Heart left ventricle (tissue), 16 donors: ENCODE measurements around the gene RBMS2. TPM values are rescaled to one million over a fixed set of nuclear protein-coding genes. Genes with fewer than 3 reads are reported as not detected.
A peak's percentile ranks its signal among the peaks of the same experiment; 100 is the strongest.

ENCODE experiments used
- ATAC-seq, 4 donors: fragments of 200-7000 bp; cut with Tn5 transposase; one replicate each; pipeline ENCODE4 v1.9.1; 2020 to 2022; ENCODE audit warnings: moderate library complexity in 4 of 4, mild to moderate bottlenecking in 3 of 4, moderate number of reproducible peaks in 1 of 4
- DNase-seq, 5 donors: peaks; one replicate each; pipeline ENCODE4 v3.0.0-alpha.2; 2020
- H3K27ac ChIP-seq, 12 donors: fragments of 200-600 bp; sonication (generic) in 4 of 12; one replicate each; pipeline versions ENCODE4 v1.5.0 to v1.8.0; 2016 to 2022; ENCODE audit warnings: mild to moderate bottlenecking in 2 of 12
- H3K27me3 ChIP-seq, 9 donors: fragments of 200-600 bp; sonication (generic) in 2 of 9; one replicate each; pipeline versions ENCODE4 v1.5.1 to v1.8.0; 2016 to 2022; ENCODE audit warnings: mild to moderate bottlenecking in 3 of 9
- H3K36me3 ChIP-seq, 9 donors: fragments of 200-600 bp; sonication (generic) in 2 of 9; one replicate each; pipeline versions ENCODE4 v1.5.0 to v1.8.0; 2018 to 2022; ENCODE audit warnings: mild to moderate bottlenecking in 2 of 9
- H3K4me1 ChIP-seq, 12 donors: fragments of 200-600 bp; sonication (generic) in 4 of 12; one replicate each; pipeline versions ENCODE4 v1.5.0 to v1.8.0; 2016 to 2022; ENCODE audit warnings: mild to moderate bottlenecking in 3 of 12
- H3K4me3 ChIP-seq, 12 donors: fragments of 200-600 bp; sonication (generic) in 4 of 12; one replicate each; pipeline versions ENCODE4 v1.5.0 to v1.8.0; 2017 to 2022; ENCODE audit warnings: mild to moderate bottlenecking in 9 of 12, moderate library complexity in 4 of 12
- H3K9me3 ChIP-seq, 12 donors: fragments of 200-600 bp; sonication (generic) in 4 of 12; one replicate each; pipeline versions ENCODE4 v1.5.0 to v1.8.0; 2016 to 2022; ENCODE audit warnings: mild to moderate bottlenecking in 1 of 12
- POLR2A ChIP-seq, 2 donors: fragments of 450-650 bp; IDR thresholded peaks; one replicate each; pipeline ENCODE4 v1.6.1; 2017; ENCODE audit warnings: antibody characterized with exemption in 2 of 2, mild to moderate bottlenecking in 2 of 2, moderate library complexity in 2 of 2
- WGBS, 4 donors: extraction: QIAGEN DNeasy Blood & Tissue Kit in 2 of 4; methylation state at CpG; one replicate each; pipeline versions ENCODE4 v1.1.5 to v1.1.7; 2013 to 2018; 5-methylcytosine and 5-hydroxymethylcytosine counted together
- intact Hi-C, 10 donors: fragments of 100-400 bp; cut with DNase I; formaldehyde crosslinking; loops; one replicate each; pipeline versions ENCODE4 v1.11.1 to v1.14.2; 2022
- polyA plus RNA-seq, 2 donors: library from polyadenylated mRNA; stranded (reverse); fragments of 200-250 nt; gene quantifications; one replicate each; pipeline ENCODE4 v1.2.3, GENCODE V29; 2013
- total RNA-seq, 9 donors: library from RNA; depleted of rRNA in 2 of 9; stranded (reverse); fragments of >200 nt in 2 of 9; fragmentation: NEBNext Ultra II Directional in 3 of 9; extraction: Animal tissue kit (Norgen Biotek cat#: 25700) in 3 of 9; gene quantifications; one replicate each; pipeline versions ENCODE4 v1.1.0 to v1.2.4, GENCODE V29; 2016 to 2023
- TF ChIP-seq, protein P1 (sequence below), 12 donors: fragments of 200-600 bp; sonication (generic) in 4 of 12; IDR thresholded peaks; one replicate each; pipeline versions ENCODE4 v1.5.0 to v1.8.0; 2018 to 2022; ENCODE audit warnings: antibody characterized with exemption in 12 of 12, mild to moderate bottlenecking in 5 of 12
- donor health status: ischemic (EF 13 %, LVEDD 7.1; RV severe dilation, severe dysfunction).
- donor health status: healthy with polysubstance abuse.
- donor health status: DM: no; HTN: yes; CAD: no.
- donor health status: DM: no; HTN: no; CAD: no.
- donor health status: ischemic (EF 25% LVEDD 6.9; RV normal size, moderate dysfunction).
- donor health status: ischemic (EF 25% LVEDD 5.7; RV mildly dilated, moderate dysfunction).
- donor health status: healthy.
- donor health status: DM: yes; HTN: yes; CAD: no.
- donor health status: ischemic (EF 35%, LVEDD 5.7; RV mildly dilated, moderate dysfunction).
- donor health status: nonischemic (EF 11% LVEDD 7.7; RV severe dilation, severe dysfunction).
- donor health status: DM: yes; HTN: yes; CAD: no.
- donor health status: PGD.
- donor health status: ischemic (EF 29% LVEDD 5.4; RV normal size, mild dysfunction).
- donor health status: nonischemic (EF 23%, LVEDD 6.1; RV moderate dilation, normal function).

RBMS2 gene
- total and polyA plus RNA-seq, 11 donors: 8.8 to 37.3 (median 29.1) TPM

DNA sequence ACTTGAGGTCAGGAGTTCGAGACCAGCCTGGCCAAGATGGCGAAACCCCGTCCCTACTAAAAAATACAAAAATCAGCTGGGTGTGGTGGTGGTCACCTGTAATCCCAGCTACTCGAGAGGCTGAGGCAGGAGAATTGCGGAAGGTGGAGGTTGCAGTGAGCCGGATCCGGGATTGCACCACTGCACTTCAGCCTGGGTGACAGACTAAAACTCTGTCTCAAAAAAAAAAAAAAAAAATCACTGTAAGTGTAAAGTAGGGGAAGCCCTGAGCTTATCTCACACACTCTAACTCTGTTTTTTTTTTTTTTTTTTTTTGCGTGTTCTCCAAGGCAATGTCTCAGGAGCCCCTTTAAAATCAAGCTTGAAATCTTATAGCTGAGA is 421 bp upstream of the RBMS2 start:
- no peaks in the 10 kb centered on the region for H3K9me3 ChIP-seq
- H3K4me1 ChIP-seq: peaks cover 0 to 68% (median 39%) of the 10 kb centered on the region in 12 donors
- intact Hi-C loops: loop anchor here in 6 of 10 donors (1.0 to 5.0 kb wide), 6 partner anchors 44 to 116 kb away; partner anchors contain the start of gene BAZ2A (in 1 of the 6)
- DNase-seq: peak in 1 of 5 donors; percentile 51
- peak overlapping the region; percentile 19 to 83 (median 67) for H3K4me3 ChIP-seq
- TF ChIP-seq, protein P1, sequence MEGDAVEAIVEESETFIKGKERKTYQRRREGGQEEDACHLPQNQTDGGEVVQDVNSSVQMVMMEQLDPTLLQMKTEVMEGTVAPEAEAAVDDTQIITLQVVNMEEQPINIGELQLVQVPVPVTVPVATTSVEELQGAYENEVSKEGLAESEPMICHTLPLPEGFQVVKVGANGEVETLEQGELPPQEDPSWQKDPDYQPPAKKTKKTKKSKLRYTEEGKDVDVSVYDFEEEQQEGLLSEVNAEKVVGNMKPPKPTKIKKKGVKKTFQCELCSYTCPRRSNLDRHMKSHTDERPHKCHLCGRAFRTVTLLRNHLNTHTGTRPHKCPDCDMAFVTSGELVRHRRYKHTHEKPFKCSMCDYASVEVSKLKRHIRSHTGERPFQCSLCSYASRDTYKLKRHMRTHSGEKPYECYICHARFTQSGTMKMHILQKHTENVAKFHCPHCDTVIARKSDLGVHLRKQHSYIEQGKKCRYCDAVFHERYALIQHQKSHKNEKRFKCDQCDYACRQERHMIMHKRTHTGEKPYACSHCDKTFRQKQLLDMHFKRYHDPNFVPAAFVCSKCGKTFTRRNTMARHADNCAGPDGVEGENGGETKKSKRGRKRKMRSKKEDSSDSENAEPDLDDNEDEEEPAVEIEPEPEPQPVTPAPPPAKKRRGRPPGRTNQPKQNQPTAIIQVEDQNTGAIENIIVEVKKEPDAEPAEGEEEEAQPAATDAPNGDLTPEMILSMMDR (IDR thresholded peaks at IDR 0.05): no peak
- TF ChIP-seq POLR2A (IDR thresholded peaks at IDR 0.05): no peak
- ATAC-seq: peak in 2 of 4 donors; percentile 8 to 36
- no peaks in the 10 kb centered on the region for H3K27me3 ChIP-seq
- 30 to 49% (median 44%) methylated on average over 8 of the region's 8 CpGs for WGBS, 4 donors
- H3K27ac ChIP-seq: peak overlapping the region; percentile 85 to 97 (median 91)
- peaks cover 0 to 6% (median 0%) of the 10 kb centered on the region in 9 donors for H3K36me3 ChIP-seq

DNA sequence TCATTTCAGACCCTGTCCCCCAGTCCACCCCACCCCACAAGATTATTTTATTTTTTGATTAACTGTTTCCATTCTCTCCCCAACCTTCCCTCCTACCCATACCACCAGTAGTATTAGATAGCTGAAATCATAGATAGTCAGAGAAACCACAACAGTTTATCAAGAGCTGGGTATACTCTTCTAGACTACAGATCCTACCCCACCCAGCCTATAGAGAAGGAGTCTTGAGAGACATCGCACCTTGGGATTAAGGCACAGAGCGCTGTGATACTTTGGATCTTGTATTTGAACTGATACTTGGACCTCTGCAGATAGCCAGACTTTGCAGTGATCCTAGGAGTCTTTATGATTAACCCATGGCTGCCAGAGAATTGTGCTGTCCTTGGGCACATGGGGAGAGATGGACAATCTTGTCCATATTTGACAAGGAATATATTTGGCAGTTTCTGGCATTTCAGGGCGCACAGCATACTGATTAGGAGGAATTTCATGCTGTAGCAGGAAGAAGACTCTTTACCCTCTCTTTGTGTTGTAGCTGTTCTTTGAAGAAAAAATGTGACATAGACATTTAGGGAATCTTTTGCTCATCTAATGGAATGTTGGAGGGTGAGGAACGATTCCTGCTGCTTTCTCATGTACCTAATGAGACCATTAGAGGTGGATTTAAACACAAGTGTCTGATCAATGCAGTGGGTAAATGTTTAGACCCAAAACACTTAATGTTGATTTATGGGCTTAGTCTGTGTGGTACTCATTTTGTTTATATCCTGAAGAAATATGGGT is 982 bp downstream of the RBMS2 start:
- Histone ChIP-seq H3K9me3 (no peaks in the 10 kb centered on the region), H3K4me1 (peaks cover 0 to 80% (median 49%) of the 10 kb centered on the region in 12 donors), H3K27me3 (no peaks in the 10 kb centered on the region), H3K4me3 (peak overlapping the region; percentile 31 to 83 (median 67)), H3K27ac (peak overlapping the region; percentile 85 to 97 (median 92)), H3K36me3 (peaks cover 0 to 6% (median 0%) of the 10 kb centered on the region in 9 donors)
- intact Hi-C loops: loop anchor here in 6 of 10 donors (2.0 to 5.0 kb wide), 4 partner anchors 42 to 115 kb away; partner anchors contain the start of gene BAZ2A (in 2 of the 6)
- DNase-seq (no peak), ATAC-seq (peak in 1 of 4 donors; percentile 1)
- TF ChIP-seq POLR2A (IDR thresholded peaks at IDR 0.05): no peak
- TF ChIP-seq, protein P1 (IDR thresholded peaks at IDR 0.05): no peak
- 10 to 19% (median 14%) methylated on average over 4 of the region's 4 CpGs for WGBS, 4 donors

DNA sequence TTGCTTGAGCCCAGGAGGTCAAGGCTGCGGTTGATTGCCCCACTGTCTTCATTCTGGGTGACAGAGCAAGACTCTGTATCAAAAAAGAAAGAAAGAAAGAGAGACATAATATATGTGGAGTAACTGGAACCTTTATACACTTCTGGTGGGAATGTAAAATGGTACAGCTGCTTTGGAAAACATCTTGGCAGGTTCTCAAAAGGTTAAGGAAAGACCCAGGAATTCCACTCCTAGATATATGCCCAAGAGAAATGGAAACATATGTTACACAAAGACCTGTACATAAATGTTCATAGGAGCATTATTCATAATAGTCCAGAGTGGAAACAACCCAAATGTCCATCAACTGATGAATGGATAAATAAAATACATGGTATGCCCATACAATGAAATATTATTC is 7.2 kb downstream of the RBMS2 start:
- Histone ChIP-seq H3K27ac (no peak overlapping the region), H3K27me3 (no peaks in the 10 kb centered on the region), H3K4me1 (peaks cover 0 to 66% (median 40%) of the 10 kb centered on the region in 12 donors), H3K4me3 (no peak overlapping the region), H3K9me3 (no peaks in the 10 kb centered on the region), H3K36me3 (peaks cover 0 to 9% (median 0%) of the 10 kb centered on the region in 9 donors)
- TF ChIP-seq POLR2A (IDR thresholded peaks at IDR 0.05): no peak
- TF ChIP-seq, protein P1 (IDR thresholded peaks at IDR 0.05): no peak
- intact Hi-C loops: loop anchor here in 1 of 10 donors (5.0 kb wide), 1 partner anchor 38 kb away; no protein-coding TSS in a partner anchor
- no peak for DNase-seq
- 65 to 93% (median 84%) methylated on average over 1 of the region's 1 CpG for WGBS, 4 donors
- no peak for ATAC-seq

DNA sequence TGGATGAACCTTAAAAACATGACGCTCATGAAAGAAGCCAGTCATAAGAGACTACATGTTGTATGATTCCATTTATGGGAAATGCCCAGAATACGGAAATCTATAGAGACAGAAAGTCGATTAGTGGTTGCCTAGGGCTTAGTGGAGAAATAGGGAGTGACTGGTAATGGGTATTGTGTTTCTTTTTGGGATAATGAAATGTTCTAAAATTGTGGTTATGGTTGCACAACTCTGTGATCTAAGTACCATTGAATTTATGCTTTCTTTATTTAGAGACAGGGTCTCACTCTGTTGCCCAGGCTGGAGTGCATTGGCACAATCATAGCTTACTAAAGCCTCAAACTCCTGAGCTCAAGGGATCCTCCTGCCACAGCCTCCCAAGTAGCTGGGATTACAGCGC is 8.0 kb downstream of the RBMS2 start:
- peaks cover 0 to 9% (median 0%) of the 10 kb centered on the region in 9 donors for H3K36me3 ChIP-seq
- no peak overlapping the region for H3K4me3 ChIP-seq
- intact Hi-C loops: loop anchor here in 1 of 10 donors (5.0 kb wide), 1 partner anchor 38 kb away; no protein-coding TSS in a partner anchor
- ATAC-seq: no peak
- H3K4me1 ChIP-seq: peaks cover 0 to 58% (median 32%) of the 10 kb centered on the region in 12 donors
- WGBS, 4 donors: 85 to 94% (median 88%) methylated on average over 4 of the region's 4 CpGs
- TF ChIP-seq, protein P1 (IDR thresholded peaks at IDR 0.05): no peak
- no peak for TF ChIP-seq POLR2A (IDR thresholded peaks at IDR 0.05)
- no peak for DNase-seq
- no peaks in the 10 kb centered on the region for H3K27me3 ChIP-seq
- H3K27ac ChIP-seq: peak overlapping the region in 1 of 12 donors; percentile 15
- no peaks in the 10 kb centered on the region for H3K9me3 ChIP-seq
